UCSD-AML1 (cell line): ENCODE data around the gene ST3GAL3.

Source experiments
- DNase-seq: peaks from one replicate; lab custom pipeline; 2025; ENCODE audit not compliant: unreplicated experiment; lab: John Stamatoyannopoulos, UW

ST3GAL3 gene

GRCh38 chr1:43957407-43958040 is 250.2 kb downstream of the ST3GAL3 start:
- no peak for DNase-seq

GRCh38 chr1:43958351-43959255 is 251.3 kb downstream of the ST3GAL3 start:
- DNase-seq: no peak

- DNase-seq: no peak
Measured at GRCh38 chr1:43960798-43961197, 253.5 kb downstream of the ST3GAL3 start.

- no peak for DNase-seq
Measured at GRCh38 chr1:43961692-43962091, 254.4 kb downstream of the ST3GAL3 start.

GRCh38 chr1:43962324-43962723 is 255.0 kb downstream of the ST3GAL3 start:
- no peak for DNase-seq

- DNase-seq: no peak
Measured at GRCh38 chr1:43963006-43963405, 255.7 kb downstream of the ST3GAL3 start.

GRCh38 chr1:43963890-43964289 is 256.6 kb downstream of the ST3GAL3 start:
- no peak for DNase-seq

- DNase-seq: no peak
Measured at GRCh38 chr1:43965316-43965715, 258.0 kb downstream of the ST3GAL3 start.

- peak; percentile 19 for DNase-seq
Measured at GRCh38 chr1:43968348-43968948, 261.1 kb downstream of the ST3GAL3 start.

- no peak for DNase-seq
Measured at GRCh38 chr1:43969416-43969745, 262.0 kb downstream of the ST3GAL3 start.

- DNase-seq: peak; percentile 95
Measured at GRCh38 chr1:43969746-43970466, 262.6 kb downstream of the ST3GAL3 start, which contains the start of gene DPH2. DPH2 (plus strand) TSS chr1:43970010; CDS start chr1:43970176, 166 bp downstream.

GRCh38 chr1:43970502-43970901 is 263.2 kb downstream of the ST3GAL3 start:
- no peak for DNase-seq

GRCh38 chr1:43970911-43971310 is 263.6 kb downstream of the ST3GAL3 start:
- no peak for DNase-seq

GRCh38 chr1:43971336-43971980 is 264.1 kb downstream of the ST3GAL3 start:
- DNase-seq: no peak

- DNase-seq: no peak
Measured at GRCh38 chr1:43973981-43974442, 266.7 kb downstream of the ST3GAL3 start.

- peak; percentile 94 for DNase-seq
Measured at GRCh38 chr1:43974443-43975248, 267.3 kb downstream of the ST3GAL3 start, which contains the start of gene ATP6V0B. ATP6V0B (plus strand) TSS chr1:43974960; CDS start chr1:43975041, 81 bp downstream.

- peak; percentile 63 for DNase-seq
Measured at GRCh38 chr1:43975249-43975961, 268.1 kb downstream of the ST3GAL3 start.

- no peak for DNase-seq
Measured at GRCh38 chr1:43976045-43976444, 268.7 kb downstream of the ST3GAL3 start.

- DNase-seq: no peak
Measured at GRCh38 chr1:43976890-43977289, 269.6 kb downstream of the ST3GAL3 start.
